ENCODE results near the gene NELL1. TPM values are rescaled to one million over a fixed set of nuclear protein-coding genes. Genes with fewer than 3 reads are reported as not detected.

The NELL1 gene
- total and polyA plus RNA-seq, 2 experiments from 2014 or later, result 1.6 TPM; not detected in 1

- Histone ChIP-seq H3K79me2 (replicated peaks; ENCODE audit: insufficient read depth) (no peaks in the 10 kb centered on the region), H2AFZ (no peak overlapping the region), H3K4me1 (ENCODE audit: insufficient read depth) (peaks cover 12% of the 10 kb centered on the region), H3K9me2 (ENCODE audit: insufficient read depth) (no peaks in the 10 kb centered on the region), H3K4me3 (no peak overlapping the region), H3K27me3 (ENCODE audit: insufficient read depth) (no peaks in the 10 kb centered on the region; the same call in 1 of the 2 replicates), H4K20me1 (replicated peaks; ENCODE audit: insufficient read depth) (no peaks in the 10 kb centered on the region), H3F3A (replicated peaks; ENCODE audit: low read depth) (no peaks in the 10 kb centered on the region), H3K36me3 (ENCODE audit: insufficient read depth) (no peaks in the 10 kb centered on the region), H3K4me2 (no peak overlapping the region), H3K27ac (ENCODE audit: low read depth) (no peak overlapping the region)
- no peaks in the 10 kb centered on the region for H3K9me3 Mint-ChIP-seq
- no peak overlapping the region for H3K4me3 Mint-ChIP-seq
- no peak overlapping the region for H3K27ac Mint-ChIP-seq
- ATAC-seq (no peak), DNase-seq (ENCODE audit: low spot score) (no peak)
- no peaks in the 10 kb centered on the region for H3K27me3 Mint-ChIP-seq (ENCODE audit: insufficient read depth, low read depth, poor library complexity)
- TF ChIP-seq STAT1 (IDR thresholded peaks at IDR 0.05; ENCODE audit: unreplicated experiment) (no peak), ZNF331 (CRISPR knock-in tag; IDR thresholded peaks at IDR 0.05; ENCODE audit: low read depth) (no peak), ETS1 (IDR thresholded peaks at IDR 0.05) (no peak), JUNB (IDR thresholded peaks at IDR 0.05; ENCODE audit: unreplicated experiment) (no peak)
- TF ChIP-seq, protein P1, sequence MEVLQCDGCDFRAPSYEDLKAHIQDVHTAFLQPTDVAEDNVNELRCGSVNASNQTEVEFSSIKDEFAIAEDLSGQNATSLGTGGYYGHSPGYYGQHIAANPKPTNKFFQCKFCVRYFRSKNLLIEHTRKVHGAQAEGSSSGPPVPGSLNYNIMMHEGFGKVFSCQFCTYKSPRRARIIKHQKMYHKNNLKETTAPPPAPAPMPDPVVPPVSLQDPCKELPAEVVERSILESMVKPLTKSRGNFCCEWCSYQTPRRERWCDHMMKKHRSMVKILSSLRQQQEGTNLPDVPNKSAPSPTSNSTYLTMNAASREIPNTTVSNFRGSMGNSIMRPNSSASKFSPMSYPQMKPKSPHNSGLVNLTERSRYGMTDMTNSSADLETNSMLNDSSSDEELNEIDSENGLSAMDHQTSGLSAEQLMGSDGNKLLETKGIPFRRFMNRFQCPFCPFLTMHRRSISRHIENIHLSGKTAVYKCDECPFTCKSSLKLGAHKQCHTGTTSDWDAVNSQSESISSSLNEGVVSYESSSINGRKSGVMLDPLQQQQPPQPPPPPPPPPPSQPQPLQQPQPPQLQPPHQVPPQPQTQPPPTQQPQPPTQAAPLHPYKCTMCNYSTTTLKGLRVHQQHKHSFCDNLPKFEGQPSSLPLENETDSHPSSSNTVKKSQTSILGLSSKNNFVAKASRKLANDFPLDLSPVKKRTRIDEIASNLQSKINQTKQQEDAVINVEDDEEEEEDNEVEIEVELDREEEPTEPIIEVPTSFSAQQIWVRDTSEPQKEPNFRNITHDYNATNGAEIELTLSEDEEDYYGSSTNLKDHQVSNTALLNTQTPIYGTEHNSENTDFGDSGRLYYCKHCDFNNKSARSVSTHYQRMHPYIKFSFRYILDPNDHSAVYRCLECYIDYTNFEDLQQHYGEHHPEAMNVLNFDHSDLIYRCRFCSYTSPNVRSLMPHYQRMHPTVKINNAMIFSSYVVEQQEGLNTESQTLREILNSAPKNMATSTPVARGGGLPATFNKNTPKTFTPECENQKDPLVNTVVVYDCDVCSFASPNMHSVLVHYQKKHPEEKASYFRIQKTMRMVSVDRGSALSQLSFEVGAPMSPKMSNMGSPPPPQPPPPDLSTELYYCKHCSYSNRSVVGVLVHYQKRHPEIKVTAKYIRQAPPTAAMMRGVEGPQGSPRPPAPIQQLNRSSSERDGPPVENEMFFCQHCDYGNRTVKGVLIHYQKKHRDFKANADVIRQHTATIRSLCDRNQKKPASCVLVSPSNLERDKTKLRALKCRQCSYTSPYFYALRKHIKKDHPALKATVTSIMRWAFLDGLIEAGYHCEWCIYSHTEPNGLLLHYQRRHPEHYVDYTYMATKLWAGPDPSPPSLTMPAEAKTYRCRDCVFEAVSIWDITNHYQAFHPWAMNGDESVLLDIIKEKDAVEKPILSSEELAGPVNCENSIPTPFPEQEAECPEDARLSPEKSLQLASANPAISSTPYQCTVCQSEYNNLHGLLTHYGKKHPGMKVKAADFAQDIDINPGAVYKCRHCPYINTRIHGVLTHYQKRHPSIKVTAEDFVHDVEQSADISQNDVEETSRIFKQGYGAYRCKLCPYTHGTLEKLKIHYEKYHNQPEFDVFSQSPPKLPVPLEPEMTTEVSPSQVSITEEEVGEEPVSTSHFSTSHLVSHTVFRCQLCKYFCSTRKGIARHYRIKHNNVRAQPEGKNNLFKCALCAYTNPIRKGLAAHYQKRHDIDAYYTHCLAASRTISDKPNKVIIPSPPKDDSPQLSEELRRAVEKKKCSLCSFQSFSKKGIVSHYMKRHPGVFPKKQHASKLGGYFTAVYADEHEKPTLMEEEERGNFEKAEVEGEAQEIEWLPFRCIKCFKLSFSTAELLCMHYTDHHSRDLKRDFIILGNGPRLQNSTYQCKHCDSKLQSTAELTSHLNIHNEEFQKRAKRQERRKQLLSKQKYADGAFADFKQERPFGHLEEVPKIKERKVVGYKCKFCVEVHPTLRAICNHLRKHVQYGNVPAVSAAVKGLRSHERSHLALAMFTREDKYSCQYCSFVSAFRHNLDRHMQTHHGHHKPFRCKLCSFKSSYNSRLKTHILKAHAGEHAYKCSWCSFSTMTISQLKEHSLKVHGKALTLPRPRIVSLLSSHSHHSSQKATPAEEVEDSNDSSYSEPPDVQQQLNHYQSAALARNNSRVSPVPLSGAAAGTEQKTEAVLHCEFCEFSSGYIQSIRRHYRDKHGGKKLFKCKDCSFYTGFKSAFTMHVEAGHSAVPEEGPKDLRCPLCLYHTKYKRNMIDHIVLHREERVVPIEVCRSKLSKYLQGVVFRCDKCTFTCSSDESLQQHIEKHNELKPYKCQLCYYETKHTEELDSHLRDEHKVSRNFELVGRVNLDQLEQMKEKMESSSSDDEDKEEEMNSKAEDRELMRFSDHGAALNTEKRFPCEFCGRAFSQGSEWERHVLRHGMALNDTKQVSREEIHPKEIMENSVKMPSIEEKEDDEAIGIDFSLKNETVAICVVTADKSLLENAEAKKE (CRISPR knock-in tag; IDR thresholded peaks at IDR 0.05), result no peak
- H3K4me1 Mint-ChIP-seq, result peaks cover 18% of the 10 kb centered on the region
- H3K36me3 Mint-ChIP-seq (ENCODE audit: low read depth), result no peaks in the 10 kb centered on the region
These were observed 357.3 kb downstream of the NELL1 start for GRCh38 chr11:21026685-21027084.

DNA sequence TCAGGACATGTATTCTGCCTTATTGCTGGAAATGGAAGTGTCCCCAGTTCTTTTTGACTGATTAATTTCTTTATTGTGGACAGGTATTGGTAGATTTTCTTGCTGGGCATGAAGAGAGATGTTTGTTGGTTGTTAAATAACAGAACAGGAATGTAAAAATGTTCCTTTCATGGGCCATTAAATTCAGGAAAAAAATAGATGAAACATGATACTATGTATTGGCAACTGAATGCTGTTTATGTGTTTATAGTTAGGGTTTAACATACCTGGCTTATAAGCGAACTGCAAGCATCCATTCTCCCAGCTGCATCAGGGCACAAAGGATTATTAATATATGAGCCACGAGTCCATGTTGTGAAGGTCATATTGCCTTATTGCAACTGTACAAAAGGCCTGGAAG is 368.5 kb downstream of the NELL1 start:
- no peaks in the 10 kb centered on the region for H3K9me3 Mint-ChIP-seq

More for the DNA sequence above, 368.5 kb downstream of the NELL1 start:
- no peak overlapping the region for H3K4me3 Mint-ChIP-seq
- H3K4me1 ChIP-seq (ENCODE audit: insufficient read depth), result no peaks in the 10 kb centered on the region
- H3K4me1 Mint-ChIP-seq, result no peaks in the 10 kb centered on the region
- TF ChIP-seq JUNB (IDR thresholded peaks at IDR 0.05; ENCODE audit: unreplicated experiment) (no peak), EZH2phosphoT487 (IDR thresholded peaks at IDR 0.05; ENCODE audit: unreplicated experiment) (no peak), POLR2AphosphoS5 (IDR thresholded peaks at IDR 0.05; ENCODE audit: low read depth) (no peak), EZH2 (IDR thresholded peaks at IDR 0.05; ENCODE audit: low read depth, unreplicated experiment) (no peak), CREB1 (CRISPR knock-in tag; IDR thresholded peaks at IDR 0.05; ENCODE audit: low read depth) (no peak)
- no peaks in the 10 kb centered on the region for H4K20me1 ChIP-seq (replicated peaks; ENCODE audit: insufficient read depth)
- H3K79me2 ChIP-seq (replicated peaks; ENCODE audit: insufficient read depth), result no peaks in the 10 kb centered on the region
- H3K4me3 ChIP-seq, result no peak overlapping the region
- DNase-seq (ENCODE audit: low spot score) (no peak), ATAC-seq (no peak)
- no peaks in the 10 kb centered on the region for H3K9me2 ChIP-seq (ENCODE audit: insufficient read depth)
- H3K27ac ChIP-seq (ENCODE audit: low read depth), result no peak overlapping the region
- peaks cover 3% of the 10 kb centered on the region; the same call in 1 of the 2 replicates for H3K36me3 ChIP-seq (ENCODE audit: insufficient read depth)
- no peak overlapping the region for H3K4me2 ChIP-seq
- no peak overlapping the region for H3K27ac Mint-ChIP-seq
- H3K27me3 ChIP-seq (ENCODE audit: insufficient read depth), result no peaks in the 10 kb centered on the region
- no peaks in the 10 kb centered on the region for H3K36me3 Mint-ChIP-seq (ENCODE audit: low read depth)
- H3K27me3 Mint-ChIP-seq (ENCODE audit: insufficient read depth, low read depth, poor library complexity), result no peaks in the 10 kb centered on the region
- no peak overlapping the region for H2AFZ ChIP-seq
- H3F3A ChIP-seq (replicated peaks; ENCODE audit: low read depth), result no peaks in the 10 kb centered on the region

Data from GM23338 (cell line).